CD4-positive, alpha-beta T cell (primary cell): Measurements from ENCODE around the gene RARB. TPM values are rescaled to one million over a fixed set of nuclear protein-coding genes. Genes with fewer than 3 reads are reported as not detected.

Experiments
- ATAC-seq: fragments of 200-7000 bp; cut with Tn5 transposase; one replicate; pipeline ENCODE4 v1.10.0; 2022; ENCODE audit warnings: mild to moderate bottlenecking; ENCODE audit not compliant: poor library complexity
- CTCF ChIA-PET: fragments of 350-600 bp; sonication (Branson Sonifier 250); formaldehyde crosslinking; loops from one replicate; lab custom pipeline; 2021; ENCODE audit warnings: antibody characterized with exemption, inconsistent platforms; lab: Charles Lee
- POLR2A ChIA-PET: fragments of 350-600 bp; sonication (Branson Sonifier 250); formaldehyde crosslinking; loops from one replicate; lab custom pipeline; 2021; ENCODE audit warnings: antibody characterized with exemption, inconsistent platforms; lab: Charles Lee
- DNase-seq, 14 experiments: peaks; one replicate each; pipeline ENCODE4 v3.0.0-alpha.2; 2013 to 2020; ENCODE audit warnings: mixed read lengths in 2 of 14
- H3K27ac ChIP-seq, 2 donors: one replicate each; pipeline versions ENCODE4 v1.5.1 to v1.7.0; 2013; ENCODE audit warnings: low read length in 2 of 2, low read depth in 1 of 2, mild to moderate bottlenecking in 1 of 2
- H3K27me3 ChIP-seq, 2 experiments: 1 replicate in 1 of 2; 2 replicates in 1 of 2; pipeline versions ENCODE4 v1.6.1 to v1.7.0; 2013; ENCODE audit warnings: low read length in 2 of 2, control low read depth in 1 of 2, mild to moderate bottlenecking in 1 of 2, moderate library complexity in 1 of 2; ENCODE audit not compliant: insufficient read depth in 2 of 2, control insufficient read depth in 1 of 2
- H3K36me3 ChIP-seq: one replicate; pipeline ENCODE4 v1.6.1; 2013; ENCODE audit warnings: low read length, control low read depth; ENCODE audit not compliant: insufficient read depth
- H3K4me1 ChIP-seq: one replicate; pipeline ENCODE4 v1.6.1; 2013; ENCODE audit warnings: low read length, control low read depth; ENCODE audit not compliant: insufficient read depth
- H3K4me3 ChIP-seq: one replicate; pipeline ENCODE4 v1.5.1; 2013; ENCODE audit warnings: mild to moderate bottlenecking, low read length, moderate library complexity
- H3K9me3 ChIP-seq, 2 experiments: 1 replicate in 1 of 2; 2 replicates in 1 of 2; pipeline versions ENCODE4 v1.6.1 to v1.7.0; 2013; ENCODE audit warnings: low read length in 2 of 2, mild to moderate bottlenecking in 2 of 2, control low read depth in 1 of 2, moderate library complexity in 1 of 2; ENCODE audit not compliant: control insufficient read depth in 1 of 2, insufficient read depth in 1 of 2
- H3K27ac Mint-ChIP-seq: one replicate; pipeline ENCODE4 v1.8.0; 2020; ENCODE audit warnings: mixed read lengths
- H3K27me3 Mint-ChIP-seq: one replicate; pipeline ENCODE4 v1.8.0; 2021; ENCODE audit warnings: mixed read lengths
- H3K36me3 Mint-ChIP-seq: one replicate; pipeline ENCODE4 v1.8.0; 2021; ENCODE audit warnings: low read depth, mixed read lengths
- H3K4me1 Mint-ChIP-seq: one replicate; pipeline ENCODE4 v1.8.0; 2021; ENCODE audit warnings: low read depth, mixed read lengths
- H3K4me3 Mint-ChIP-seq: one replicate; pipeline ENCODE4 v1.8.0; 2020; ENCODE audit warnings: mild to moderate bottlenecking, mixed read lengths
- H3K9me3 Mint-ChIP-seq: one replicate; pipeline ENCODE4 v1.8.0; 2020; ENCODE audit warnings: mixed read lengths
- intact Hi-C, 2 experiments: fragments of 100-400 bp; cut with DNase I in 1 of 2; cut with micrococcal nuclease in 1 of 2; formaldehyde crosslinking; loops; one replicate each; pipeline versions ENCODE4 v1.15.1 to v1.9.0; 2023 to 2025; cut with DNase I, micrococcal nuclease
- total RNA-seq, 174 experiments: library from RNA in 2 of 174; stranded (reverse) in 2 of 174; gene quantifications; one replicate each; pipeline ENCODE4 v1.2.3 and lab custom pipeline; 2021 to 2026
- TF ChIP-seq, protein P1 (sequence below): fragments of 200-600 bp; IDR thresholded peaks from one replicate; pipeline ENCODE4 v1.8.0; 2022; ENCODE audit warnings: antibody characterized with exemption, mild to moderate bottlenecking

The RARB gene
- total RNA-seq, 2 experiments from 2014 or later = not detected

- ATAC-seq = no peak
- Mint-ChIP-seq H3K27me3 (peaks cover 5% of the 10 kb centered on the region), H3K27ac (no peak overlapping the region)
Observed at GRCh38 chr3:25381083-25381482, 47.0 kb upstream of the RARB start.

DNA sequence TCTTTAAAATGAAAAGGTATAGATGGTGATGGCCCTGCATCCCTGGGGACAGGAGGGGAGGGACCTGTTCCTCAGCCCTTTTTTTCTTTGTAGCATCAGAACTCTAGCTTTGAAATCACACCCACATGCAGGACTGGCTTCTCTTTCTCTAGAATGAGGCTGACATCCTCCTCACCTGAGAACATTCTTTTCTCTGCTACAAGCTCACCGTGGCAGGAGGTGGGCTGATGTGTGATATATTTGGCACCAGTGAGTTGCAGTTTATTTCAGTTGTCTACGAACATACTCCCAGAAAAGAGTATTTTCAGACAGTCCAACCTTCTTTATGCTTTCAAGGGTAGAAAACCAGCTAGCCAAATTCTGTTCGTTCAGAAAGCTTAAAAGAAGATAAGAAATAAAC, 43.6 kb upstream of the RARB start:
- POLR2A ChIA-PET = no interaction called here
- Mint-ChIP-seq H3K4me3 (no peak overlapping the region), H3K36me3 (no peaks in the 10 kb centered on the region), H3K27me3 (peaks cover 5% of the 10 kb centered on the region), H3K4me1 (no peaks in the 10 kb centered on the region), H3K9me3 (no peaks in the 10 kb centered on the region), H3K27ac (no peak overlapping the region)
- Histone ChIP-seq H3K4me3 (no peak overlapping the region), H3K9me3 (no peaks in the 10 kb centered on the region), H3K27me3 (no peaks in the 10 kb centered on the region), H3K36me3 (no peaks in the 10 kb centered on the region), H3K4me1 (no peaks in the 10 kb centered on the region), H3K27ac (no peak overlapping the region)
- intact Hi-C loops = no loop called here
- DNase-seq = no peak
- CTCF ChIA-PET = no interaction called here
- no peak for ATAC-seq
- TF ChIP-seq, protein P1, sequence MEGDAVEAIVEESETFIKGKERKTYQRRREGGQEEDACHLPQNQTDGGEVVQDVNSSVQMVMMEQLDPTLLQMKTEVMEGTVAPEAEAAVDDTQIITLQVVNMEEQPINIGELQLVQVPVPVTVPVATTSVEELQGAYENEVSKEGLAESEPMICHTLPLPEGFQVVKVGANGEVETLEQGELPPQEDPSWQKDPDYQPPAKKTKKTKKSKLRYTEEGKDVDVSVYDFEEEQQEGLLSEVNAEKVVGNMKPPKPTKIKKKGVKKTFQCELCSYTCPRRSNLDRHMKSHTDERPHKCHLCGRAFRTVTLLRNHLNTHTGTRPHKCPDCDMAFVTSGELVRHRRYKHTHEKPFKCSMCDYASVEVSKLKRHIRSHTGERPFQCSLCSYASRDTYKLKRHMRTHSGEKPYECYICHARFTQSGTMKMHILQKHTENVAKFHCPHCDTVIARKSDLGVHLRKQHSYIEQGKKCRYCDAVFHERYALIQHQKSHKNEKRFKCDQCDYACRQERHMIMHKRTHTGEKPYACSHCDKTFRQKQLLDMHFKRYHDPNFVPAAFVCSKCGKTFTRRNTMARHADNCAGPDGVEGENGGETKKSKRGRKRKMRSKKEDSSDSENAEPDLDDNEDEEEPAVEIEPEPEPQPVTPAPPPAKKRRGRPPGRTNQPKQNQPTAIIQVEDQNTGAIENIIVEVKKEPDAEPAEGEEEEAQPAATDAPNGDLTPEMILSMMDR = no peak

More at GRCh38 chr3:25381083-25381482, 47.0 kb upstream of the RARB start:
- Mint-ChIP-seq H3K4me3 (no peak overlapping the region), H3K9me3 (peaks cover 3% of the 10 kb centered on the region), H3K36me3 (no peaks in the 10 kb centered on the region), H3K4me1 (no peaks in the 10 kb centered on the region)
- H3K27ac ChIP-seq = no peak overlapping the region
- no peak for DNase-seq
- H3K36me3 ChIP-seq = no peaks in the 10 kb centered on the region
- H3K4me1 ChIP-seq = no peaks in the 10 kb centered on the region
- TF ChIP-seq, protein P1 = no peak
- no peak overlapping the region for H3K4me3 ChIP-seq
- ChIA-PET CTCF (no interaction called here), POLR2A (no interaction called here)
- no peaks in the 10 kb centered on the region for H3K27me3 ChIP-seq
- intact Hi-C loops = no loop called here
- no peaks in the 10 kb centered on the region for H3K9me3 ChIP-seq

GRCh38 chr3:25385807-25386460, 42.1 kb upstream of the RARB start:
- no peaks in the 10 kb centered on the region for H3K4me1 Mint-ChIP-seq
- Histone ChIP-seq H3K9me3 (no peaks in the 10 kb centered on the region), H3K27ac (no peak overlapping the region), H3K4me3 (no peak overlapping the region), H3K4me1 (no peaks in the 10 kb centered on the region), H3K27me3 (no peaks in the 10 kb centered on the region), H3K36me3 (no peaks in the 10 kb centered on the region)
- no peak for ATAC-seq
- peaks cover 5% of the 10 kb centered on the region for H3K27me3 Mint-ChIP-seq
- no peak for DNase-seq
- H3K27ac Mint-ChIP-seq = no peak overlapping the region
- no peak overlapping the region for H3K4me3 Mint-ChIP-seq
- no peaks in the 10 kb centered on the region for H3K9me3 Mint-ChIP-seq
- TF ChIP-seq, protein P1 = no peak
- CTCF ChIA-PET = no interaction called here
- intact Hi-C loops = no loop called here
- POLR2A ChIA-PET = no interaction called here
- H3K36me3 Mint-ChIP-seq = no peaks in the 10 kb centered on the region
